ENCODE results near the gene SDF4.

Gene SDF4

DNA sequence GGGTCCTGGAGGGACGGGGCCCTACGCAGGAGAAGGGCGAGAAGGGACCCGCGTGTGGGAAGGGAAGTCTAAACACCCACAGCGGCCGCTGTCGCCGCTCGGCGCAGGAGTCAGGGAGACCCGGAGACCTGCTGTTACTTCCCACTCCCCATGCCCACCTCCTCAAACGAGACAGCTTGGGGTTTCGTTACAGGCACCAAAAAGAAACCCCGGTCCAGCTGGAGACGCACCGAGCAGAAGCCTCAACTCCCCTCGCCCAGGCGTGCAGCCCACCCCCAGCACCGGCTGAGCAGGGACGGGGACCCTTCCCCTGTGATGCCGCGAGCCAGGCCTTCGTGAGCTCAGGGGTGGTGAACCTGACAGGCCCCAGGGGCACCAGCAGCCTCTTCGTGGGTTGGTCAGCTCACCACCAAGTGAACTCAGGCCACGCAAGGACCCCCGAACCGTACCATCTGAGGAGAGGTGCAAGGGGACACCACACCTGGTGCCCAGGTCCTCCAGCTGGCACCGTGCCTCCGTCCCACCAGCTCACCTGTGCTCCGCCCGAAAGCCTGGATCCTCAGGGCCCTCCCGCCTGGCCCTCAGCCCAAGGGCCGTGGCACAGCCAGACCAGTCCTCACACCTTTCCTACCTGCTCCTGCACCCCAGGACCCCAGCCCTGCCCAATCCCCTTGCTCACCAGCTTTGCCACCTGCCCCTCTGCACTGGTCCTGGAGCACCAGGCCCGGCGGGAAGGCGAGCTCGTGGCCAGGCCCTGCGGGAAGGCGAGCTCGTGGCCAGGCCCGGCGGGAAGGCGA, 5.0 kb downstream of the SDF4 start:
- DNase-seq, result no peak

DNA sequence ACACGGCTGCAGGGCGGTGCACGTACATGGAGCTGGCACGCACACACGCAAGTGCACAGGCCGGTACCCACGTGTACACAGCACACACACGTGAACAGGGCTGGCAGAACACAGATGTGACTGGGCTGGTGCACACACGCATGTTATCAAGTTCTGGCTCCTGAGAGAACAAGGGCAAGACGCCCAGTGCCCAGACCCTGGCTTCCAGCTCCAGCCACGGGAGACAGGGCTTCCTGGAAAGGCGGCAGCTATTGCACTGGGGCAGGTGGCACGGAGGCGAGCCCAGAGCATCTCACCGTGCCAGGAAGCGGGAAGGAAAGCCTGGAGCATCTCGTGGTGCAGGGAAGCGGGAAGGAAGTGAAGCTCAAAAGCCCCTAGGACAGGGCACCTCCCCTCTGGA, 5.9 kb downstream of the SDF4 start:
- DNase-seq, result no peak

DNA sequence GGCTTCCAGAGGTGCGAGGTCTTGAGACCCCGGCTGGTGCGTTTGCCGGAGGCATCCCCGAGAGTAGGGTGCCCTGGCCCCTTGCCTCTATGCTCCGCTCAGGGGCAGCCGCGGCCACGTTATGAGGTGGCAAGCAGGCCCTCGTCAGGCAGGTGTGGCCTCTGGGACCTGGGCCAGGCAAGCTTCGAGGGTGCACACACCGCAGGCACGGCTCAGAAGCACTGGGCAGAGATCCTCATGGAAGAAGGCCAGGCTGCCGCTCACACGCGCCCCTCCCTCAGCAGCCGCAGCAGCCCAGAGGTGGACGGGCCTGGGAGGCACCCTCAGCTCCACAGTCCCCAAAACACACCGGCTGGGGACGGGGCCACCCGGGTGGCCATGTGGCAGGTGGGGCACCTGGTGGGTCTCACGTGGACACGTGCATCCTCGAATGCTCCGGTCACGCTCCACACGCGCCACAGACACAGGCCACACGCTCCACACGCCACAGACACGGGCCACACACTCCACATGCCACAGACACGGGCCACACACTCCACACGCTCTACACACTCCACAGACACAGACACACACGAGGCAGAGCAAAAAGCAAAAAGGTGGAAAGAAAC, 6.5 kb downstream of the SDF4 start:
- DNase-seq, result no peak

GRCh38 chr1:1223891-1224290, 7.9 kb downstream of the SDF4 start:
- no peak for DNase-seq

GRCh38 chr1:1223321-1223720, 8.5 kb downstream of the SDF4 start:
- DNase-seq, result no peak

GRCh38 chr1:1222575-1223225, 9.1 kb downstream of the SDF4 start:
- DNase-seq, result no peak

GRCh38 chr1:1221887-1222574, 9.8 kb downstream of the SDF4 start:
- DNase-seq, result no peak

- DNase-seq, result no peak
These were observed 11.6 kb downstream of the SDF4 start for GRCh38 chr1:1220197-1220596.

DNA sequence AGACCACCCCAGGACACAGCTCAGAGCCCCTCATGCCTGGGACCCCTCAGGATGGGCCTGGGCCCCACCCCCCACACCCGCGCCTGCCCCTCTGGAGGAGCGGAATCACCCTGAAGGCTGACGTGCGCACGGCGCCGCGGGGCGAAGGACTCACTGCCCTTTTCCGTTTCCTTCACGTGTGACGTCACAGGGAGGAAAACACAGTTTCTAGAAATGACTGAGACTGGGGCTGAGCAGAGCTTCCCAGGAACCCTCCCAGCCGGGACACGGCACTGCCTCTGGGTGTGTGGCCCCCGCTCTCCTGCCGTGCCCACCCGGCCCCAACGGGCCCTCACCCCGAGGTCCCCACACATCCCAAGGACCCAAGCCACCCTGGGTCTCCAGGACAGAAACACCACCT, 12.5 kb downstream of the SDF4 start:
- DNase-seq, result no peak

GRCh38 chr1:1218524-1219200, 13.1 kb downstream of the SDF4 start:
- no peak for DNase-seq

DNA sequence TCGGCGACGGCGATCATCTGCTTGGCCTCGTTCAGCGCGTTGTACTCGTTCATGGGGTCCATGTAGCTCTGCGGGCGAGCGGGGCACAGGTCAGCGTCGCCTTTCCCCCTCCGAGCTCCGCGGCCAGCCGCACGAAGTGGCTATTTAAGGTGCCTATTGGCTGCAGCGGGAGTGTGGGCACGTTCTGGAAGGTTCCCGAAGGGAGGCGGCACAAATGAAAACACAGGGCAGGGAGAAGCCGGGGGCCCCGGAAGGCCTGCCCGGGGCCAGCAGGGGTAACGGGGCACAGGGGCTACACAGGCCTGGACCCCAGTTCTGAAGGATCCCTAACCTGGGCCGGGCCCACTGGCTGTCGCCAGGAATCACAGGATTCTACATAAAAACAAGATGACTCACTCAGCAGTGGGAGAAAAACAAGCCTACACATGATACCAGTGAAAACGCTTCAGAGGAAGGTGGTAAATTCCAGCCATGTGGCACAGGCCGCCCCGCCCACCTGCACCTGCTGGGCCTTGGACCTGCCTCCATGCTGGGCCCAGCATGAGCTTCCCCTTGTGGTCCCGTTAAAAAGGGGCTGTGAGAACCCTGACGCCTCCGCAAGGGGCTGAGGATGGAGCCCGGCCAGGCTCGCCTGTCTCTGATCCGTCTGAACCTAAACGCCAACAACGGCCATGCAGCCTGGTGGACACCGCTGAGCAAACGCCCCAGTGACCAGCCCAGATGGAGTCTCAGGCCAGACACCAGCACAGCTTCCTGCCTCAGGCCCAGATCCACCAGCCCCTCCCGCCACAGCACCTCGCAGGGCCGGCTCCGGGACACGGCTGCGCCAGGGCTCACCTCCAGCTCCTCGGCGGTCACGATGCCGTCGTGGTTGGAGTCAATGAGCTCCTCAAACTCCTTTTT, 13.9 kb downstream of the SDF4 start:
- DNase-seq, result no peak

- no peak for DNase-seq
These were observed 14.8 kb downstream of the SDF4 start for GRCh38 chr1:1216770-1217620.

DNA sequence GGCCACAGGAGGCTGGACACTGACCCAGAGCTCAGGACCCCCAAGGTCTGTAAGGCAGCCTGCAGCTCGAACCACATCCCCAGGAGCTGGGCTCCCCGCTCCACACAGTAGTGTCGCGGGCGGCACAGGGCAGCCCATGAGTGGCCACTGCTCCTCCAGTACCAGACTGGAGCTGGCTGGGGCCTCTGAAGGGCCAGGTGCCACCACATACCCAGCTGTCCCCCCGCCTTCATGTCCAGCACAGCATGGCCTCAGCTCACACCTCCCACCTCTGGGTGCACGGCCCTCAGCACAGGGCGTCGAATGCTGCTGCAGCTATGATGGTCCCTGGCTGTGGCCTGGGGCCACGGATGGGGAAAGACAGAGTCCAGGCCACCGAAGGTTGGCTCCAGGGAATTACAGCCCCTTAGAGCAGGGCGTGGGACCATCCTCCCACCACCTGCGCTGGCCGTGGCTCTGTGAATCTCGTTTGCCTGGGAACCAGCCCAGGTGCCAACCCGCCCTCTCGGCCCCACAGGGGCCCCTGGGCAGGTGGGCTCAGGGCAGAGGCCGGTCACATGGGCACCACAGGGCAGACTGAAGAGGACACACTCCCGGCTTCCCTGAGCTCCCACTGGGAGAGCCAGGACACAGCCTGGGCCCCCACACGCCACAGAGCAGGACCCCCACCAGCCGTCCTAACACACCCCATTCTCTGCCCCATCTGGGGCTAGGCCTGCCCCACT, 15.8 kb downstream of the SDF4 start:
- no peak for DNase-seq

GRCh38 chr1:1215080-1215676, 16.6 kb downstream of the SDF4 start:
- no peak for DNase-seq

- DNase-seq, result no peak
These were observed 18.2 kb downstream of the SDF4 start, which contains the start of gene TNFRSF4 for GRCh38 chr1:1213345-1214265. Gene TNFRSF4, minus strand, starts transcription at chr1:1214153. Its CDS starts 26 bp downstream, at chr1:1214127.

GRCh38 chr1:1212780-1213344, 18.9 kb downstream of the SDF4 start:
- DNase-seq, result no peak

- no peak for DNase-seq
These were observed 20.0 kb downstream of the SDF4 start for GRCh38 chr1:1211541-1212441.

Data from NCI-H187 (cell line).